DMS 273 treated with DMSO at 0.1 percent for 48 hours (cell line): ENCODE measurements around the gene HSPB2.
A peak's percentile ranks its signal among the peaks of the same experiment; 100 is the strongest.

Experiments used
- DNase-seq: peaks from one replicate; lab custom pipeline; 2025; lab: John Stamatoyannopoulos, UW

HSPB2 gene

GRCh38 chr11:111938687-111939160, 26.2 kb downstream of the HSPB2 start:
- DNase-seq, result no peak

GRCh38 chr11:111939836-111940604, 27.5 kb downstream of the HSPB2 start:
- DNase-seq, result peak; percentile 53

GRCh38 chr11:111941963-111942362, 29.4 kb downstream of the HSPB2 start:
- peak; percentile 88 for DNase-seq

GRCh38 chr11:111942829-111943228, 30.3 kb downstream of the HSPB2 start:
- no peak for DNase-seq

- DNase-seq, result no peak
These were observed 31.6 kb downstream of the HSPB2 start for GRCh38 chr11:111944139-111944538.

GRCh38 chr11:111944651-111945051, 32.1 kb downstream of the HSPB2 start:
- no peak for DNase-seq

- no peak for DNase-seq
These were observed 32.7 kb downstream of the HSPB2 start for GRCh38 chr11:111945198-111945597.

GRCh38 chr11:111946499-111946898, 34.0 kb downstream of the HSPB2 start:
- no peak for DNase-seq

GRCh38 chr11:111947143-111947542, 34.6 kb downstream of the HSPB2 start:
- no peak for DNase-seq

- DNase-seq, result no peak
These were observed 37.2 kb downstream of the HSPB2 start for GRCh38 chr11:111949519-111950426.

GRCh38 chr11:111951565-111951964, 39.0 kb downstream of the HSPB2 start:
- DNase-seq, result no peak

GRCh38 chr11:111954154-111954553, 41.6 kb downstream of the HSPB2 start:
- no peak for DNase-seq

GRCh38 chr11:111957663-111958444, 45.3 kb downstream of the HSPB2 start:
- peak; percentile 86 for DNase-seq

- DNase-seq, result no peak
These were observed 48.4 kb downstream of the HSPB2 start for GRCh38 chr11:111960916-111961315.

GRCh38 chr11:111961389-111962300, 49.1 kb downstream of the HSPB2 start:
- DNase-seq, result no peak
